Measurements from ENCODE around the gene CENPV. TPM values are rescaled to one million over a fixed set of nuclear protein-coding genes. Genes with fewer than 3 reads are reported as not detected.

The CENPV gene
- total and polyA plus RNA-seq, 2 of the 13 experiments (the other 11 are each of a cell fraction or from before 2014, with no cell fraction given), result 193 to 292 TPM

DNA sequence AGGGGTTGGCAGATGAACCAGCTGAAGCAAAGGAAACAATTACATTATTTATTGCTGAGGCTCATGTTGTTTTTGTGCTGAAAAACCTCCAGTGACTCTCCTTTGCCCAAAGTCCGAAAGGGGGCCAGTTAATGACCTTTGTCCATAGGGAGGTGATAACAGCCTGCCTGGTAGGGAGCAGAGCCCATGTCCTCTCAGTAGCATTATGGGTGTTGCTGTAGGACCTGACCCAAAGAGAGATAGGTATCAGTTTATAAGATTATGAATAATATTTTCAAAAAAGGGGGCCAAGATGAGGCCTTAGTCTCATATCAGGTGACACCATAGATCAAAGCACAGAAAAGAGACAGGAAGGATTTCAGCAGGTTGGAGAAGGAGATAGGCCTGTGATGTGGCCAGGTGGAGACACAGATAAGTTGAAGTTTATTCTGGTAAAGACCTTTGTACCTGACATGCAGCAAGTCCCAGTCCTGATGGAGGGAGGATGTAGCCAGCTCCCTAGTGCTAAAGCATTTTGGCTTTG lies 55.1 kb downstream of the CENPV start (continued):
- TF ChIP-seq KAT8 (CRISPR knock-in tag; IDR thresholded peaks at IDR 0.05) (peak; percentile 48; the same call in 1 of the 2 replicates), BRD4 (CRISPR knock-in tag; IDR thresholded peaks at IDR 0.05) (peak; percentile 18; the same call in 1 of the 2 replicates), CSRNP2 (CRISPR knock-in tag; conservative IDR thresholded peaks at IDR 0.05; ENCODE audit: low read depth) (no peak), SIX1 (CRISPR knock-in tag; IDR thresholded peaks at IDR 0.05; ENCODE audit: borderline replicate concordance) (no peak), ZSCAN31 (CRISPR knock-in tag; IDR thresholded peaks at IDR 0.05; ENCODE audit: low read depth) (0 out of 2 replicates have a peak, but pooled peaks have one; percentile 22), SAP130 (CRISPR knock-in tag; IDR thresholded peaks at IDR 0.05; ENCODE audit: low read depth) (peak; percentile 10; the same call in 1 of the 2 replicates), TCF12 (IDR thresholded peaks at IDR 0.05) (no peak), TCF12 (CRISPR knock-in tag; IDR thresholded peaks at IDR 0.05) (no peak), ZNF451 (CRISPR knock-in tag; IDR thresholded peaks at IDR 0.05) (no peak), GATA4 (IDR thresholded peaks at IDR 0.05; ENCODE audit: borderline replicate concordance, low read depth) (0 out of 2 replicates have a peak, but pooled peaks have one; percentile 78), KDM5A (IDR thresholded peaks at IDR 0.05; ENCODE audit: borderline replicate concordance, low read length) (no peak), FOXO1 (CRISPR knock-in tag; IDR thresholded peaks at IDR 0.05) (peak; percentile 75; the same call in 1 of the 2 replicates), TBX3 (IDR thresholded peaks at IDR 0.05; ENCODE audit: borderline replicate concordance) (0 out of 2 replicates have a peak, but pooled peaks have one; percentile 29), ZNF143 (CRISPR knock-in tag; IDR thresholded peaks at IDR 0.05) (peak; percentile 47; the same call in 1 of the 2 replicates), ZNF629 (CRISPR knock-in tag; conservative IDR thresholded peaks at IDR 0.05) (0 out of 2 replicates have a peak, but pooled peaks have one; percentile 13), ZNF383 (CRISPR knock-in tag; IDR thresholded peaks at IDR 0.05; ENCODE audit: borderline replicate concordance) (no peak), FOSL2 (CRISPR knock-in tag; IDR thresholded peaks at IDR 0.05) (peak; percentile 22; the same call in 1 of the 2 replicates), MED1 (CRISPR knock-in tag; IDR thresholded peaks at IDR 0.05) (peak; percentile 65), HDAC1 (CRISPR knock-in tag; IDR thresholded peaks at IDR 0.05) (peak; percentile 42; the same call in 1 of the 2 replicates), NFKBIZ (CRISPR knock-in tag; IDR thresholded peaks at IDR 0.05) (peak; percentile 31; the same call in 1 of the 2 replicates), LCORL (IDR thresholded peaks at IDR 0.05) (no peak), LCORL (CRISPR knock-in tag; IDR thresholded peaks at IDR 0.05) (peak; percentile 91)
- TF ChIP-seq, protein P1, sequence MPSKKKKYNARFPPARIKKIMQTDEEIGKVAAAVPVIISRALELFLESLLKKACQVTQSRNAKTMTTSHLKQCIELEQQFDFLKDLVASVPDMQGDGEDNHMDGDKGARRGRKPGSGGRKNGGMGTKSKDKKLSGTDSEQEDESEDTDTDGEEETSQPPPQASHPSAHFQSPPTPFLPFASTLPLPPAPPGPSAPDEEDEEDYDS (CRISPR knock-in tag; IDR thresholded peaks at IDR 0.05), result peak; percentile 6; the same call in 1 of the 2 replicates
- TF ChIP-seq, protein P2, sequence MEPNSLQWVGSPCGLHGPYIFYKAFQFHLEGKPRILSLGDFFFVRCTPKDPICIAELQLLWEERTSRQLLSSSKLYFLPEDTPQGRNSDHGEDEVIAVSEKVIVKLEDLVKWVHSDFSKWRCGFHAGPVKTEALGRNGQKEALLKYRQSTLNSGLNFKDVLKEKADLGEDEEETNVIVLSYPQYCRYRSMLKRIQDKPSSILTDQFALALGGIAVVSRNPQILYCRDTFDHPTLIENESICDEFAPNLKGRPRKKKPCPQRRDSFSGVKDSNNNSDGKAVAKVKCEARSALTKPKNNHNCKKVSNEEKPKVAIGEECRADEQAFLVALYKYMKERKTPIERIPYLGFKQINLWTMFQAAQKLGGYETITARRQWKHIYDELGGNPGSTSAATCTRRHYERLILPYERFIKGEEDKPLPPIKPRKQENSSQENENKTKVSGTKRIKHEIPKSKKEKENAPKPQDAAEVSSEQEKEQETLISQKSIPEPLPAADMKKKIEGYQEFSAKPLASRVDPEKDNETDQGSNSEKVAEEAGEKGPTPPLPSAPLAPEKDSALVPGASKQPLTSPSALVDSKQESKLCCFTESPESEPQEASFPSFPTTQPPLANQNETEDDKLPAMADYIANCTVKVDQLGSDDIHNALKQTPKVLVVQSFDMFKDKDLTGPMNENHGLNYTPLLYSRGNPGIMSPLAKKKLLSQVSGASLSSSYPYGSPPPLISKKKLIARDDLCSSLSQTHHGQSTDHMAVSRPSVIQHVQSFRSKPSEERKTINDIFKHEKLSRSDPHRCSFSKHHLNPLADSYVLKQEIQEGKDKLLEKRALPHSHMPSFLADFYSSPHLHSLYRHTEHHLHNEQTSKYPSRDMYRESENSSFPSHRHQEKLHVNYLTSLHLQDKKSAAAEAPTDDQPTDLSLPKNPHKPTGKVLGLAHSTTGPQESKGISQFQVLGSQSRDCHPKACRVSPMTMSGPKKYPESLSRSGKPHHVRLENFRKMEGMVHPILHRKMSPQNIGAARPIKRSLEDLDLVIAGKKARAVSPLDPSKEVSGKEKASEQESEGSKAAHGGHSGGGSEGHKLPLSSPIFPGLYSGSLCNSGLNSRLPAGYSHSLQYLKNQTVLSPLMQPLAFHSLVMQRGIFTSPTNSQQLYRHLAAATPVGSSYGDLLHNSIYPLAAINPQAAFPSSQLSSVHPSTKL (CRISPR knock-in tag; IDR thresholded peaks at IDR 0.05), result 0 out of 2 replicates have a peak, but pooled peaks have one; percentile 42
- TF ChIP-seq, protein P3, sequence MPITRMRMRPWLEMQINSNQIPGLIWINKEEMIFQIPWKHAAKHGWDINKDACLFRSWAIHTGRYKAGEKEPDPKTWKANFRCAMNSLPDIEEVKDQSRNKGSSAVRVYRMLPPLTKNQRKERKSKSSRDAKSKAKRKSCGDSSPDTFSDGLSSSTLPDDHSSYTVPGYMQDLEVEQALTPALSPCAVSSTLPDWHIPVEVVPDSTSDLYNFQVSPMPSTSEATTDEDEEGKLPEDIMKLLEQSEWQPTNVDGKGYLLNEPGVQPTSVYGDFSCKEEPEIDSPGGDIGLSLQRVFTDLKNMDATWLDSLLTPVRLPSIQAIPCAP (CRISPR knock-in tag; IDR thresholded peaks at IDR 0.05; ENCODE audit: low read depth), result no peak

All from HepG2 (cell line).